Measurements from ENCODE around the gene SLC22A17. TPM values are rescaled to one million over a fixed set of nuclear protein-coding genes. Genes with fewer than 3 reads are reported as not detected.

SLC22A17 gene
- total and polyA plus RNA-seq, 2 of the 8 experiments (the other 6 are each of a cell fraction or from before 2014, with no cell fraction given): 43.0 to 49.0 TPM

- TF ChIP-seq CHD2 (IDR thresholded peaks at IDR 0.05; ENCODE audit: low read length) (no peak), RAD21 (IDR thresholded peaks at IDR 0.05 in 1 of 2, conservative IDR thresholded peaks at IDR 0.05 in 1 of 2; ENCODE audit: low read depth in 2 of 2, low read length in 2 of 2) (peak in 1 of 2 experiments; percentile 33; a peak in 2 of 4 replicates), POLR2A (IDR thresholded peaks at IDR 0.05; ENCODE audit: control extremely low read depth in 1 of 2, low read depth in 2 of 2, low read length in 2 of 2) (no peak), USF2 (IDR thresholded peaks at IDR 0.05; ENCODE audit: low read length) (no peak), GABPA (IDR thresholded peaks at IDR 0.05; ENCODE audit: borderline replicate concordance, insufficient read depth, low read length) (no peak), RNF2 (IDR thresholded peaks at IDR 0.05; ENCODE audit: borderline replicate concordance, low read depth, low read length, missing control alignments, poor library complexity, severe bottlenecking) (no peak), ASH2L (IDR thresholded peaks at IDR 0.05; ENCODE audit: low read length) (peak; percentile 81)
- TF ChIP-seq, protein P1, sequence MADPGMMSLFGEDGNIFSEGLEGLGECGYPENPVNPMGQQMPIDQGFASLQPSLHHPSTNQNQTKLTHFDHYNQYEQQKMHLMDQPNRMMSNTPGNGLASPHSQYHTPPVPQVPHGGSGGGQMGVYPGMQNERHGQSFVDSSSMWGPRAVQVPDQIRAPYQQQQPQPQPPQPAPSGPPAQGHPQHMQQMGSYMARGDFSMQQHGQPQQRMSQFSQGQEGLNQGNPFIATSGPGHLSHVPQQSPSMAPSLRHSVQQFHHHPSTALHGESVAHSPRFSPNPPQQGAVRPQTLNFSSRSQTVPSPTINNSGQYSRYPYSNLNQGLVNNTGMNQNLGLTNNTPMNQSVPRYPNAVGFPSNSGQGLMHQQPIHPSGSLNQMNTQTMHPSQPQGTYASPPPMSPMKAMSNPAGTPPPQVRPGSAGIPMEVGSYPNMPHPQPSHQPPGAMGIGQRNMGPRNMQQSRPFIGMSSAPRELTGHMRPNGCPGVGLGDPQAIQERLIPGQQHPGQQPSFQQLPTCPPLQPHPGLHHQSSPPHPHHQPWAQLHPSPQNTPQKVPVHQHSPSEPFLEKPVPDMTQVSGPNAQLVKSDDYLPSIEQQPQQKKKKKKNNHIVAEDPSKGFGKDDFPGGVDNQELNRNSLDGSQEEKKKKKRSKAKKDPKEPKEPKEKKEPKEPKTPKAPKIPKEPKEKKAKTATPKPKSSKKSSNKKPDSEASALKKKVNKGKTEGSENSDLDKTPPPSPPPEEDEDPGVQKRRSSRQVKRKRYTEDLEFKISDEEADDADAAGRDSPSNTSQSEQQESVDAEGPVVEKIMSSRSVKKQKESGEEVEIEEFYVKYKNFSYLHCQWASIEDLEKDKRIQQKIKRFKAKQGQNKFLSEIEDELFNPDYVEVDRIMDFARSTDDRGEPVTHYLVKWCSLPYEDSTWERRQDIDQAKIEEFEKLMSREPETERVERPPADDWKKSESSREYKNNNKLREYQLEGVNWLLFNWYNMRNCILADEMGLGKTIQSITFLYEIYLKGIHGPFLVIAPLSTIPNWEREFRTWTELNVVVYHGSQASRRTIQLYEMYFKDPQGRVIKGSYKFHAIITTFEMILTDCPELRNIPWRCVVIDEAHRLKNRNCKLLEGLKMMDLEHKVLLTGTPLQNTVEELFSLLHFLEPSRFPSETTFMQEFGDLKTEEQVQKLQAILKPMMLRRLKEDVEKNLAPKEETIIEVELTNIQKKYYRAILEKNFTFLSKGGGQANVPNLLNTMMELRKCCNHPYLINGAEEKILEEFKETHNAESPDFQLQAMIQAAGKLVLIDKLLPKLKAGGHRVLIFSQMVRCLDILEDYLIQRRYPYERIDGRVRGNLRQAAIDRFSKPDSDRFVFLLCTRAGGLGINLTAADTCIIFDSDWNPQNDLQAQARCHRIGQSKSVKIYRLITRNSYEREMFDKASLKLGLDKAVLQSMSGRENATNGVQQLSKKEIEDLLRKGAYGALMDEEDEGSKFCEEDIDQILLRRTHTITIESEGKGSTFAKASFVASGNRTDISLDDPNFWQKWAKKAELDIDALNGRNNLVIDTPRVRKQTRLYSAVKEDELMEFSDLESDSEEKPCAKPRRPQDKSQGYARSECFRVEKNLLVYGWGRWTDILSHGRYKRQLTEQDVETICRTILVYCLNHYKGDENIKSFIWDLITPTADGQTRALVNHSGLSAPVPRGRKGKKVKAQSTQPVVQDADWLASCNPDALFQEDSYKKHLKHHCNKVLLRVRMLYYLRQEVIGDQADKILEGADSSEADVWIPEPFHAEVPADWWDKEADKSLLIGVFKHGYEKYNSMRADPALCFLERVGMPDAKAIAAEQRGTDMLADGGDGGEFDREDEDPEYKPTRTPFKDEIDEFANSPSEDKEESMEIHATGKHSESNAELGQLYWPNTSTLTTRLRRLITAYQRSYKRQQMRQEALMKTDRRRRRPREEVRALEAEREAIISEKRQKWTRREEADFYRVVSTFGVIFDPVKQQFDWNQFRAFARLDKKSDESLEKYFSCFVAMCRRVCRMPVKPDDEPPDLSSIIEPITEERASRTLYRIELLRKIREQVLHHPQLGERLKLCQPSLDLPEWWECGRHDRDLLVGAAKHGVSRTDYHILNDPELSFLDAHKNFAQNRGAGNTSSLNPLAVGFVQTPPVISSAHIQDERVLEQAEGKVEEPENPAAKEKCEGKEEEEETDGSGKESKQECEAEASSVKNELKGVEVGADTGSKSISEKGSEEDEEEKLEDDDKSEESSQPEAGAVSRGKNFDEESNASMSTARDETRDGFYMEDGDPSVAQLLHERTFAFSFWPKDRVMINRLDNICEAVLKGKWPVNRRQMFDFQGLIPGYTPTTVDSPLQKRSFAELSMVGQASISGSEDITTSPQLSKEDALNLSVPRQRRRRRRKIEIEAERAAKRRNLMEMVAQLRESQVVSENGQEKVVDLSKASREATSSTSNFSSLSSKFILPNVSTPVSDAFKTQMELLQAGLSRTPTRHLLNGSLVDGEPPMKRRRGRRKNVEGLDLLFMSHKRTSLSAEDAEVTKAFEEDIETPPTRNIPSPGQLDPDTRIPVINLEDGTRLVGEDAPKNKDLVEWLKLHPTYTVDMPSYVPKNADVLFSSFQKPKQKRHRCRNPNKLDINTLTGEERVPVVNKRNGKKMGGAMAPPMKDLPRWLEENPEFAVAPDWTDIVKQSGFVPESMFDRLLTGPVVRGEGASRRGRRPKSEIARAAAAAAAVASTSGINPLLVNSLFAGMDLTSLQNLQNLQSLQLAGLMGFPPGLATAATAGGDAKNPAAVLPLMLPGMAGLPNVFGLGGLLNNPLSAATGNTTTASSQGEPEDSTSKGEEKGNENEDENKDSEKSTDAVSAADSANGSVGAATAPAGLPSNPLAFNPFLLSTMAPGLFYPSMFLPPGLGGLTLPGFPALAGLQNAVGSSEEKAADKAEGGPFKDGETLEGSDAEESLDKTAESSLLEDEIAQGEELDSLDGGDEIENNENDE (IDR thresholded peaks at IDR 0.05; ENCODE audit: insufficient replicate concordance, low read length): no peak
These were observed 794 bp downstream of the SLC22A17 start (continued) for GRCh38 chr14:23351681-23352505.

Measured in H1 (cell line).